Prostate gland (tissue), 2 donors: Measurements from ENCODE around the gene FGF13. TPM values are rescaled to one million over a fixed set of nuclear protein-coding genes. Genes with fewer than 3 reads are reported as not detected.

Experiments used
- DNase-seq: peaks from one replicate; pipeline ENCODE4 v3.0.0-alpha.2; 2019; ENCODE audit warnings: low spot score
- H3K27ac ChIP-seq, 2 donors: fragments of 200-600 bp; sonication (generic); 2 replicates each; pipeline ENCODE4 v1.5.1; 2017 to 2019
- H3K27me3 ChIP-seq: fragments of 200-600 bp; sonication (generic); replicated peaks from 2 replicates; pipeline ENCODE4 v1.5.1; 2019; ENCODE audit not compliant: insufficient read depth
- H3K36me3 ChIP-seq, 2 donors: fragments of 200-600 bp; sonication (generic); 1 replicate in 1 of 2; 2 replicates in 1 of 2; pipeline versions ENCODE4 v1.5.1 to v1.8.1; 2017 to 2019
- H3K4me1 ChIP-seq: fragments of 200-600 bp; sonication (generic); replicated peaks from 2 replicates; pipeline ENCODE4 v1.5.1; 2019
- H3K4me3 ChIP-seq, 2 donors: fragments of 200-600 bp; sonication (generic); 2 replicates each; pipeline ENCODE4 v1.5.1; 2017 to 2019
- H3K9me3 ChIP-seq: fragments of 200-600 bp; sonication (generic); 2 replicates; pipeline ENCODE4 v1.5.1; 2017
- CTCF ChIP-seq, 4 experiments: fragments of 200-600 bp in 2 of 4; fragments of 450-650 bp in 2 of 4; sonication (generic) in 2 of 4; IDR thresholded peaks; 1 replicate in 3 of 4; 2 replicates in 1 of 4; pipeline ENCODE4 v1.5.1; 2016 to 2019; ENCODE audit warnings: antibody characterized with exemption in 4 of 4, mild to moderate bottlenecking in 2 of 4, moderate library complexity in 2 of 4
- POLR2A ChIP-seq: fragments of 450-650 bp; IDR thresholded peaks from one replicate; pipeline ENCODE4 v1.6.1; 2016; ENCODE audit warnings: antibody characterized with exemption, mild to moderate bottlenecking
- POLR2AphosphoS5 ChIP-seq: sonication (generic); formaldehyde crosslinking; IDR thresholded peaks from one replicate; pipeline ENCODE4 v1.6.1; 2017; ENCODE audit warnings: antibody characterized with exemption
- WGBS: methylation state at CpG from one replicate; pipeline ENCODE4 v1.1.5; 2018; 5-methylcytosine and 5-hydroxymethylcytosine counted together
- intact Hi-C: fragments of 100-400 bp; cut with DNase I; formaldehyde crosslinking; loops from one replicate; pipeline ENCODE4 v1.14.2; 2022
- total RNA-seq, 2 donors: library from RNA; depleted of rRNA; stranded (reverse); fragments of >200 nt; gene quantifications; one replicate each; pipeline ENCODE4 v1.1.0, GENCODE V29; 2016

FGF13 gene
- 10 to 100 TPM; 18.0 to 22.4 TPM for total RNA-seq

DNA sequence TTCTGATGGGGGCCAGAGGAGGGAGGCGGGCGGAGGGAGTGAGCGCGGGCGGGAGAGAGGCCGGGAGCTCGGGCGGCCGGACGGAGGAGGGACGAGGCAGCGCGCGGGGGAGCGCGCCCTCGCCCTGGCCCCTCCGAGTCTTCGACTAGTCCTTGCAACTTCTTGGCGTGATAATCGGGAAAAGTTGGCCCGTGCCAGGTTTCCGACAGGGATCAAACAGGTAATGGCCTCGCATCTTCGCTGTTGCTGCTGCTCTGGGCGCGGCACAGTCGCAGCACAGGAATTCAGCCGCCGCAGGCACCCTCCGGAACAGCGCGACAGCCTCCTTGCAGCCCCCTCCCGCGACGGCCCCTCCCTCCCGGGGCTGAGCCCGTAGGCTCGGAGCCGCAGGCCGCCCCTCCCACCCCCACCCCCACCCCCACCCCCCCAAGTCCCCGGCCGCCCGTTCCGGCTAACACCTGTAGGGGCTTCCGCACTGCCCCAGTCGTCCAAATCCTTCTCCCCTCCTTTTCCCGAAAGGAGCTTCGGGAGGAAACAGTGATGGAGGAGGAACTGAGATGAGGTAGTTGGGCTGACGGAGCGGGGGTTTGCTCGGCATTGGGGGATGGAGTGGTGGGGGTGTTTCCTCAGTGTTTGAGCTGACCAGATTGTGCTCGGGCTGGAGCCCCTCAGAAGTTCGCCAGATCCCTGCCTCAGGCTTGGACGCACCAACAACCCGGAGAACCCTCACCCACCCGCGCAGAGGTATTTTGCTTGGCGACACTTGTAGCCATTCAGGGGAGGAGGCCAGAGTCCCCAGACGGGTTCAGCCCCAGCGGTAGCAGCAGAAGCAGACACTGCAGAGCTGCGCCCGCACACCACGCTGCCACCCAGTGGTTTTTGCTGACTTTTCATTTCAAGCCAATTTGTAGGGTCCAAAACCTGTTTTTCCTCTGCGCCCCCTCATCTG is at the start of gene FGF13:
Gene FGF13 (minus strand): TSS at position 319 of the 949 bp plus-strand sequence. CDS start 714 bp downstream, outside the sequence.
- H3K9me3 ChIP-seq: no peaks in the 10 kb centered on the region
- no peaks in the 10 kb centered on the region for H3K4me1 ChIP-seq
- WGBS: 1% methylated on average over 14 of the region's 65 CpGs
- intact Hi-C loops: no loop called here
- peak; percentile 26 for DNase-seq
- H3K36me3 ChIP-seq: no peaks in the 10 kb centered on the region
- no peaks in the 10 kb centered on the region for H3K27me3 ChIP-seq
- H3K27ac ChIP-seq: no peak within 1 kb of the TSS
- no peak for TF ChIP-seq POLR2AphosphoS5
- peak in 2 of 4 experiments; percentile 17 to 27 for TF ChIP-seq CTCF (IDR thresholded peaks at IDR 0.05)
- H3K4me3 ChIP-seq: peak within 1 kb of the TSS; percentile 35 to 39

- H3K4me1 ChIP-seq: no peaks in the 10 kb centered on the region
- no peak overlapping the region for H3K27ac ChIP-seq
- TF ChIP-seq POLR2A: no peak
- no peak for TF ChIP-seq CTCF (IDR thresholded peaks at IDR 0.05)
- TF ChIP-seq POLR2AphosphoS5: no peak
- H3K36me3 ChIP-seq: no peaks in the 10 kb centered on the region
- DNase-seq: no peak
- no peaks in the 10 kb centered on the region for H3K9me3 ChIP-seq
- no peaks in the 10 kb centered on the region for H3K27me3 ChIP-seq
- intact Hi-C loops: no loop called here
- WGBS: 84% methylated on average over 5 of the region's 5 CpGs
- no peak overlapping the region for H3K4me3 ChIP-seq
These were observed 47.9 kb upstream of the FGF13 start for GRCh38 chrX:138759217-138759943.

GRCh38 chrX:138756234-138756633 is 44.7 kb upstream of the FGF13 start:
- Histone ChIP-seq H3K9me3 (no peaks in the 10 kb centered on the region), H3K27me3 (no peaks in the 10 kb centered on the region), H3K27ac (no peak overlapping the region), H3K4me3 (no peak overlapping the region), H3K4me1 (no peaks in the 10 kb centered on the region), H3K36me3 (no peaks in the 10 kb centered on the region)
- intact Hi-C loops: no loop called here
- no peak for DNase-seq
- 5% methylated on average over 2 of the region's 2 CpGs for WGBS
- TF ChIP-seq POLR2AphosphoS5: no peak
- TF ChIP-seq POLR2A: no peak
- TF ChIP-seq CTCF (IDR thresholded peaks at IDR 0.05): peak in 1 of 4 experiments; percentile 23

DNA sequence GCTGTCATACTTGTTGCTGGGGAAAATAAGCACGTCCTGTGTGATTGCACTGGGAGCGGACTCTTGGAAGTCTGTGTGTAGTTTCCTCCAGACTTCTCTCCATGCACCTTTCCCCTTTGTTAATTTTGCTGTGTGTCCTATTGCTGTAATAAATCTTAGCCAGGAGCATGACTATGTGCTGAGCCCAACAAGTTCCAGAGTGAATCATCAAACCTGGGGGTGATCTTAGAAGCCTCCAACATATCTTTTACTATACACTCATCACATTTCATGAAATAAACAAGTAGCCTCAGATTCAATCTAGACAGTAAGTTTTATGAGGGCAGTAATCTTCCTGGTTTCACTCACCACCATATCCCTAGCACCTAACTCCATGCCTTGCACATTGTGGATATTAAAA is 43.3 kb upstream of the FGF13 start:
- H3K36me3 ChIP-seq: no peaks in the 10 kb centered on the region
- H3K27me3 ChIP-seq: no peaks in the 10 kb centered on the region
- TF ChIP-seq POLR2A (no peak), CTCF (IDR thresholded peaks at IDR 0.05) (no peak), POLR2AphosphoS5 (no peak)
- H3K9me3 ChIP-seq: no peaks in the 10 kb centered on the region
- no peaks in the 10 kb centered on the region for H3K4me1 ChIP-seq
- 94% methylated on average over 2 of the region's 2 CpGs for WGBS
- H3K27ac ChIP-seq: no peak overlapping the region
- intact Hi-C loops: no loop called here
- H3K4me3 ChIP-seq: no peak overlapping the region
- no peak for DNase-seq
